ENCODE measurements around the gene CDK14.

GRCh38 chr7:91247500-91247899, 651.4 kb downstream of the CDK14 start:
- TF ChIP-seq CTCF (IDR thresholded peaks at IDR 0.05) (no peak), POLR2AphosphoS5 (IDR thresholded peaks at IDR 0.05) (no peak), EP300 (IDR thresholded peaks at IDR 0.05) (no peak)
